ENCODE results near the gene ARID2.

DNA sequence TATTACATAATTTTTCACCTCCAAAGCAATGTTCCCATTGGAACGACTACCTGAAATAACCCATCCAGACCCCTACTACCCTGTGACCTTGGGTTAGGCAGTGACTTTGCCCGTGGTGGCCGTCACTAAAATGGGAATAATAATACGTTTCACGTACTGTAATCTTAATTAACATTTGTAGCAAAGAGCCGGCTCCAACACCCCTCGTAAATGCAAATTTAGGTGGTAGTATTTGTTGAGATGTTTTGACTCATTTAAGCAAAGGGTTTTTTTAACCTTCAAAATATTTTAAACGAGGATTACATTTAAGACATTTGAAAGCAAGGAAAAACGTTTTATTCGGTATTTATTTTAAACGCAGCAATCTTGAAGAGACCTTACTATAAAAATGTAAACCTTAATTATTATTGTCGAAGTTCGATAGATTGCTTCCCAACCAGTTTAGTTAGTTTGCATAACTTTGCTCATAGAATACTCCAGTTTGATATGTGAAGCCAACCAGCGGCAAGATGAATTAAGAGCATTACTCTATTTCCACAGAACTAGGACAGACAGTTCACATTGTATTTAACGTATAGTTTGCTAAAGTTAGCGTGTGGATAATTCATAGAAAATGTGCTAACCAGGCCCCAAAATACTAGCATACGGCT lies 1.4 kb upstream of the ARID2 start:
- no peak for TF ChIP-seq CTCF (conservative IDR thresholded peaks at IDR 0.05; ENCODE audit: low read depth in 2 of 2)
- no peak for TF ChIP-seq REST (IDR thresholded peaks at IDR 0.05; ENCODE audit: unreplicated experiment)
- no peak for TF ChIP-seq CREB1 (CRISPR knock-in tag; IDR thresholded peaks at IDR 0.05; ENCODE audit: low read depth)
- no peak for TF ChIP-seq EZH2phosphoT487 (IDR thresholded peaks at IDR 0.05; ENCODE audit: unreplicated experiment)
- TF ChIP-seq EZH2 (IDR thresholded peaks at IDR 0.05; ENCODE audit: low read depth, unreplicated experiment), result no peak
- TF ChIP-seq JUNB (IDR thresholded peaks at IDR 0.05; ENCODE audit: unreplicated experiment), result no peak
